Thyroid gland (tissue), 4 donors: ENCODE results near the gene LHFPL4.
"Not testable (repeated sequence)": the region's sequence is repeated elsewhere in the genome, so short reads cannot be mapped to it uniquely, and the experiment has no call there.

Source experiments
- CTCF ChIP-seq, 6 experiments: fragments of 200-600 bp in 3 of 6; fragments of 450-650 bp in 3 of 6; sonication (generic) in 3 of 6; IDR thresholded peaks; one replicate each; pipeline ENCODE4 v1.5.1; 2016 to 2019; ENCODE audit warnings: antibody characterized with exemption in 6 of 6, mild to moderate bottlenecking in 2 of 6, inconsistent platforms in 1 of 6, moderate library complexity in 1 of 6
- POLR2A ChIP-seq, 2 donors: fragments of 450-650 bp; IDR thresholded peaks; one replicate each; pipeline ENCODE4 v1.6.1; 2017; ENCODE audit warnings: antibody characterized with exemption in 2 of 2, mild to moderate bottlenecking in 2 of 2, moderate library complexity in 1 of 2

- TF ChIP-seq CTCF, POLR2A (IDR thresholded peaks at IDR 0.05): not testable (repeated sequence)
These were observed 59.6 kb downstream of the LHFPL4 start for GRCh38 chr3:9494036-9494435.
